ENCODE data around the gene MRTFB. TPM values are rescaled to one million over a fixed set of nuclear protein-coding genes. Genes with fewer than 3 reads are reported as not detected.

Gene MRTFB
- total RNA-seq, 1 donor from 2014 or later = 30.9 TPM

- no peak for DNase-seq
Measured at GRCh38 chr16:14062261-14062660, 8.9 kb upstream of the MRTFB start.

DNA sequence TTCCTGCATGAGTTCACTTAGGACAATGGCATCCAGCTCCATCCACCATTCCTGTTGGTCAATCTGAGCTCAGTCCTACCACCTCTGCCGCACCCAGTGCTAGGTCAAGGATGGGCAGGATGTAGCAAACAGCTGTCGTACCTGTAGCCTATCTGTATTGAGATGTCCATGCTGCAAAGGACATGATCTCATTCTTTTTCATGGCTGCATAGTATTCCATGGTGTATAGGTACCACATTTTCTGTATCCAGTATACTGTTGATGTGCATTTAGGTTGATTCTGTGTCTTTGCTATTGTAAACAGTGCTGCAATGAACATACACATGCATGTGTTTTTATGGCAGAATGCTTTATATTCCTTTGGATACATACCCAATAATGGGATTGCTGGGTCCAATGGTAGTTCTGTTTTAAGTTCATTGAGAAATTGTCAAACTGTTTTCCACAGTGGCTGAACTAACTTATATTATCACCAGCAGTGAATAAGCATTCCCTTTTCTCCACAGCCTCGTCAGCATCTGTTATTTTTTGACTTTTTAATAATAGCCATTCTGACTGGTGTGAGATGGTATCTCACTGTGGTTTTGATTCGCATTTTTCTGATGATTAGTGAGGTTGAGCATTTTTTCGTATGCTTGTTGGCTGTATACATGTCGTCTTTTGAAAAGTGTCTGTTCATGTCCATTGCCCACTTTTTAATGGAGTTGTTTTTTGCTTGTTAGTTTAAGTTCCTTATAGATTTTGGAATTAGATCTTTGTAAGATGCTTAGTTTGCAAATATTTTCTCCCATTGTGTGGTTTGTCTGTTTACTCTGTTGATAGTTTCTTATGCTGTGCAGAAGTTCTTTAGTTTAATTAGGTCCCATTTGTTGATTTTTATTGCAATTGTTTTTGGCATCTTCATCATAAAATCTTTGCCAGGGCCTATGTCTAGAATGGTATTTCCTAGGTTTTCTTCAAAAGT lies 7.2 kb upstream of the MRTFB start:
- DNase-seq = no peak

DNA sequence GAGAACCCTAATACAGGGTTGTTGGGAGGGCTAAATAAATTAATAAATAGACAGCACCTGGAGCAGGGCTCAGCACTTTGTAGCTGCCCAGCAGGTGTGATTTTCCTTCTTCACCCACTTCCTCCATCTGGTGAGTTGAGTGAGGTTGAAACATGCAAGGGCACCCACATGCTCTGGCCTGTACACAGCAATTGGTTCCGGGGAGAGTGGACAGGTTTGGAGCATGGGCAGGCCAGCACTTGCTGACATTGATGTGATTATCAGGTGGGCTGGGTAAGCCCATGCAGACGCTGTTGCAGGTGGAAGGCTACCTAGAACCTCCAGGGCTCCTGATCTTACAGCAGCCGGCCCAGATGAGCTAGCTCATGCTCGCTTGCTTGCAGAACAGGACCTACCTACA lies 1.3 kb upstream of the MRTFB start:
- DNase-seq = no peak

- DNase-seq = no peak
Measured at GRCh38 chr16:14070555-14070876, 603 bp upstream of the MRTFB start.

- DNase-seq = no peak
Measured at GRCh38 chr16:14071576-14072271, 605 bp downstream of the MRTFB start.

DNA sequence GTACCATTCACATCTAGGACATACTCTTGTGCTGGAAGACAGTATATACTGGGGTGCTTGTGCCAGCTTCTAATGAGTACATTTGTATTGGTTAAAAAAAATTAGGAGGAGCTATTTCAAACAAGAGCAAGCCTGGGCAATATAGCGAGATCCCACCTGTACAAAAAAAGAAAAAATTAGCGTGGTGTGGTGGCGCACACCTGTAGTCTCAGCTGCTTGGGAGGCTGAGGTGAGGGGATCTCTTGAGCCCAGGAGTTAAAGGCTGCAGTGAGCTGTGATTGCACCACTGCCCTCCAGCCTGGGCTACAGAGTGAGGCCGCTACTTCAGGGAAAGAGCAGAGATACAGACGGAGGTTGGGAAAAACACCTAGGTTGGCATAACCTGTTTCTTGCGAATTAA lies 1.2 kb downstream of the MRTFB start:
- no peak for DNase-seq

GRCh38 chr16:14074544-14074943 lies 3.4 kb downstream of the MRTFB start:
- no peak for DNase-seq

GRCh38 chr16:14077918-14078317 lies 6.8 kb downstream of the MRTFB start:
- no peak for DNase-seq

GRCh38 chr16:14086477-14086876 lies 15.4 kb downstream of the MRTFB start:
- DNase-seq = no peak

- DNase-seq = no peak
Measured at GRCh38 chr16:14087181-14087580, 16.1 kb downstream of the MRTFB start.

GRCh38 chr16:14087590-14088154 lies 16.6 kb downstream of the MRTFB start:
- DNase-seq = no peak

DNA sequence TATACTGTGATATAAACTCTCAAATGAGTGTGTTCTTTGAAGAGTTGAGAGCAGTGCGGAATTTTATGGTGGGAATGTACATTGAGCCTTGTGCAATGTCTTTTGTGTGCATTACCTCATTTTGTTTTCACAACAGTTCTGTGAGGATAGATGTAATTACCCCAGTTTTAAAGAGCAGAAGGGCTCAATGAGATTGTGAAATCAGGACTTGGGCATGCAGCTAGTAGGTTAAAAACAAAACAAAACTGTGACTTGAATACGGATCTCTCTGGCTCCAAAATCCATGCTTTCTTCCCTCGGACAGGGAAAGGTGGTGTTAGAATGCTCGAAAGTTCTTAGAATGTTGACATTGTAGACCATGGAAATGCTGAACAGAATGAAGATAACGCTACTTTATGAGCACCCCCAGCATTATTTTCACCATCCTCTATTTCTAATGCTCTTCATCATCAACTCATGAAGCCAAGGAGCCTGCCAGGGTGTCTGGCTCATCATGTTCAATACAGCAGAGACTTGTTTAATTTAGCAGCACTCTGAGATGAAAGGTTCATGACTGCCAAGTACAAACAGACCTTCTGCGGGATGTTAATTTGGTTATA lies 17.1 kb downstream of the MRTFB start:
- DNase-seq = no peak

DNA sequence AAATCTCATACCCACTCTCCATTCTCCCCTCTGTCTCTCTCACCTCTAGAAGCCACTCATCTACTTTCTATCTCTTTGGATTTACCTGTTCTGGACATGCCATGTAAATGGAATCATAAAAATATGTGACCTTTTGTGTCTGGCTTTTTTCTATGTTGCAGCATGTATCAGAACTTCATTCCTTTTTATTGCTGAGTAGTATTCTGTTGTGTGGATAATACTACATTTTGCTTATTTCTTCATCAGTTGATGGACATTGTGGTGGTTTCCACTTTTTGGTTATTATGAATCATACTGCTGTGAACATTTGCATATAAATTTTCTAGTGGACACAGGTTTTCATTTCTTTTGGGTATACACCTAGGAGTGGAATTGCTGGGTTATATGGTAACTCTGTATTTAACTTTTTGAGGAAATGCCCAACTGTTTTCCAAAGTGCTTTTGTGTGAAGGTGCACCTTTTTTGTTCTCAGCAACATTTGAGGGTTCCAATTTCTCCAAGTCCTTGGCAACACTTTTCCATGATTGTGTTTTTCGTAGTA lies 18.2 kb downstream of the MRTFB start:
- no peak for DNase-seq

GRCh38 chr16:14092561-14092960 lies 21.4 kb downstream of the MRTFB start:
- no peak for DNase-seq

- no peak for DNase-seq
Measured at GRCh38 chr16:14095883-14096551, 24.9 kb downstream of the MRTFB start.

DNA sequence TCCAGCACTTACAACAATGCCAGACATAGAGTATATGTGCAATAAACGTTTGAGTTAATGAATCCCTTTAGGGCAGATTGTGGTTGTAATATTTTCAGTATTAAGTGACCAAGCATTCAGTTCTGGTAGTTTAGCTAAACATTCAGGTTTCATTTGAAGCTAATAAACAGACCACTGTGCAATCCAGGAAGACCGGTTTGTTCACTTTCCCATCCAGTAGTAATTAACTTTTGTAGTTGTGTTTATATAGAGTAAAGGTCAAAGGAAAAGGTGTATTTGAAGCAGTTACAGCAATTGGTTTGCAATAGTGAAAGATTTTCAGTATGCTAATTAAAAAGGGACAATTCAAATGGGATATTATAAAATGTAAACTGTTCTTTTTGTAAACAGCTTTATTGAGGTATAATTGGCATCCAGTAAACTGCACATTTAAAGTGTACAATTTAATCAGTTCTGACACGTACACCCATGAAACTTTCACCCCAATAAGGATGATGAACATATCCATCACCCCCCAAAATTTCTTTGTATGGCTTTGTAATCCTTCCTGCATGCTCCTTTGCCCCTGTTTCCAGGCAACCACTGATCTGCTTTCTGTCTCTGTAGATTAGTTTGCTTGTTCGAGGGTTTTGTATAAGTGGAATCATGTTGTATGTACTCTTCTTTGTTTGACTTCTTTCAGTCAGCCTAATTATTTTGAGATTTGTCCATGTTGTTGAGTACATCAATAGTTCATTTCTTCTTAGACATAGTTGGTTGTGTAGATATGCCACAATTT lies 26.3 kb downstream of the MRTFB start:
- DNase-seq = peak; percentile 65

DNA sequence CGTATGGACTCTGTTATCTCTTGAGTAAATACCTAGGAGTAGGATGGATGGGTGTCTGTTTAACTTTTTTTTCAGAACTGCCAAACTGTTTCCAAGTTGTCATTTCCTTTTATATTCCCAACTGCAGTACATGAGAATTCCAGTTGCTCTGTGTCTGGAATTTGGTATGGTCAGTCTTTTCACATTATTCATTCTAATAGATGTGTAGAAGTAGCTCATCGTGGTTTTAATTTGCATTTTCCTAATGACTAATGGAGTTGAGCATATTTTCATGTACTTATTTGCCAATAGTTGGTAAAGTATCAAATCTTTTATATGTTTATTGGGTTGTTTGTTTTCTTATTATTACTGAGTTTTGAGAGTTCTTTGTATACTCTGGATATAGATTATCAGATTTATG lies 27.0 kb downstream of the MRTFB start:
- DNase-seq = no peak

GRCh38 chr16:14100825-14101224 lies 29.7 kb downstream of the MRTFB start:
- DNase-seq = no peak

DNA sequence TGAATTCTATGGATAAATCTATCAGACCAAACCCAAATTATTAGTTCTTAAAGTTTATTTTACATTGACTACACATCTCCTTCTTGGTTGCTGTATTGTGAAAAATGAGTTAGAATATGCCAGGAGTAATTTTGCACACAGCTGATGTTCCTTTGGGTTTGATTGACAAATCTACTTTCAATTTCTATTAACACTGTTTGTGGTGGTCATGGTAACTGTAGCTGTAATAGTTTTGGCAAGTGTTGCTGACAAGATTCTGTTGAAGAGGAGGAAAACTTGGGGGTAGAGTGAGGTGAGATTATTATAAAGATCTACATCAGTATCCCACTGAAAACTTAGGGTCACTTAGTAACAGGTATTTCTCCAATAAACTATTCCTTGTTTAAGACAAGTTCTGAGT lies 30.3 kb downstream of the MRTFB start:
- DNase-seq = no peak

GRCh38 chr16:14102925-14103720 lies 32.0 kb downstream of the MRTFB start:
- no peak for DNase-seq

All from tongue (tissue), 2 donors.